Muscle layer of duodenum (tissue), 2 donors: Measurements from ENCODE around the gene ARHGEF17.

Experiments
- H3K27ac ChIP-seq: one replicate; pipeline ENCODE4 v1.7.0; 2013; ENCODE audit warnings: mild to moderate bottlenecking, low read length
- H3K27me3 ChIP-seq: one replicate; pipeline ENCODE4 v1.7.0; 2013; ENCODE audit warnings: low read depth, mild to moderate bottlenecking, control low read depth, low read length
- H3K36me3 ChIP-seq, 2 donors: one replicate each; pipeline ENCODE4 v1.7.0; 2013; ENCODE audit warnings: low read length in 2 of 2, control low read depth in 1 of 2, mild to moderate bottlenecking in 1 of 2; ENCODE audit not compliant: insufficient read depth in 2 of 2, control insufficient read depth in 1 of 2
- H3K4me1 ChIP-seq, 2 donors: one replicate each; pipeline ENCODE4 v1.7.0; 2013; ENCODE audit warnings: low read length in 2 of 2, mild to moderate bottlenecking in 2 of 2, control low read depth in 1 of 2, moderate library complexity in 1 of 2; ENCODE audit not compliant: insufficient read depth in 2 of 2, control insufficient read depth in 1 of 2
- H3K4me3 ChIP-seq, 2 donors: one replicate each; pipeline ENCODE4 v1.7.0; 2013; ENCODE audit warnings: low read length in 2 of 2, low read depth in 1 of 2, mild to moderate bottlenecking in 1 of 2
- H3K9me3 ChIP-seq, 2 donors: one replicate each; pipeline ENCODE4 v1.7.0; 2013; ENCODE audit warnings: low read length in 2 of 2, control low read depth in 1 of 2, mild to moderate bottlenecking in 1 of 2; ENCODE audit not compliant: control insufficient read depth in 1 of 2
- donor health status: healthy.

ARHGEF17 gene

GRCh38 chr11:73412308-73412707, 104.2 kb downstream of the ARHGEF17 start:
- H3K4me3 ChIP-seq, result no peak overlapping the region
- no peaks in the 10 kb centered on the region for H3K9me3 ChIP-seq
- H3K27me3 ChIP-seq, result no peaks in the 10 kb centered on the region
- H3K36me3 ChIP-seq, result peaks cover 5 to 53% of the 10 kb centered on the region in 2 donors
- peaks cover 0 to 14% of the 10 kb centered on the region in 2 donors for H3K4me1 ChIP-seq
- H3K27ac ChIP-seq, result no peak overlapping the region

- no peaks in the 10 kb centered on the region for H3K9me3 ChIP-seq
- no peak overlapping the region for H3K27ac ChIP-seq
- H3K36me3 ChIP-seq, result peaks cover 5 to 54% of the 10 kb centered on the region in 2 donors
- no peaks in the 10 kb centered on the region for H3K27me3 ChIP-seq
- H3K4me3 ChIP-seq, result no peak overlapping the region
- peaks cover 0 to 14% of the 10 kb centered on the region in 2 donors for H3K4me1 ChIP-seq
These were observed 105.2 kb downstream of the ARHGEF17 start for GRCh38 chr11:73413256-73413655.

- Histone ChIP-seq H3K27ac (no peak overlapping the region), H3K9me3 (no peaks in the 10 kb centered on the region), H3K27me3 (no peaks in the 10 kb centered on the region), H3K36me3 (peaks cover 0 to 49% of the 10 kb centered on the region in 2 donors), H3K4me3 (no peak overlapping the region), H3K4me1 (peaks cover 0 to 14% of the 10 kb centered on the region in 2 donors)
These were observed 107.0 kb downstream of the ARHGEF17 start for GRCh38 chr11:73414977-73415651.

GRCh38 chr11:73415854-73416615, 108.0 kb downstream of the ARHGEF17 start:
- H3K36me3 ChIP-seq, result peaks cover 0 to 45% of the 10 kb centered on the region in 2 donors
- no peaks in the 10 kb centered on the region for H3K9me3 ChIP-seq
- H3K27ac ChIP-seq, result no peak overlapping the region
- peaks cover 0 to 14% of the 10 kb centered on the region in 2 donors for H3K4me1 ChIP-seq
- no peak overlapping the region for H3K4me3 ChIP-seq
- no peaks in the 10 kb centered on the region for H3K27me3 ChIP-seq

GRCh38 chr11:73416786-73417185, 108.7 kb downstream of the ARHGEF17 start:
- H3K4me1 ChIP-seq, result peaks cover 0 to 14% of the 10 kb centered on the region in 2 donors
- peaks cover 0 to 39% of the 10 kb centered on the region in 2 donors for H3K36me3 ChIP-seq
- no peaks in the 10 kb centered on the region for H3K27me3 ChIP-seq
- no peak overlapping the region for H3K4me3 ChIP-seq
- no peak overlapping the region for H3K27ac ChIP-seq
- H3K9me3 ChIP-seq, result no peaks in the 10 kb centered on the region
